ENCODE measurements around the gene ARL5A.

The ARL5A gene

GRCh38 chr2:151849413-151850010 lies 21.3 kb upstream of the ARL5A start:
- in situ Hi-C loops (cut with HindIII; ENCODE audit: low sequenced_read_pairs): no loop called here
- no peak for TF ChIP-seq CTCF (IDR thresholded peaks at IDR 0.05; ENCODE audit: low read depth, low read length)
- no peak for DNase-seq (ENCODE audit: low read depth, low spot score)
- no peak overlapping the region for H3K4me3 ChIP-seq (ENCODE audit: low read depth, low read length)

- no peak for DNase-seq (ENCODE audit: low read depth, low spot score)
- no peak overlapping the region for H3K4me3 ChIP-seq (ENCODE audit: low read depth, low read length)
- in situ Hi-C loops (cut with HindIII; ENCODE audit: low sequenced_read_pairs): no loop called here
- TF ChIP-seq CTCF (IDR thresholded peaks at IDR 0.05; ENCODE audit: low read depth, low read length): no peak
Measured at GRCh38 chr2:151845884-151846283, 17.7 kb upstream of the ARL5A start.

GRCh38 chr2:151845481-151845880 lies 17.3 kb upstream of the ARL5A start:
- no peak for TF ChIP-seq CTCF (IDR thresholded peaks at IDR 0.05; ENCODE audit: low read depth, low read length)
- no peak overlapping the region for H3K4me3 ChIP-seq (ENCODE audit: low read depth, low read length)
- in situ Hi-C loops (cut with HindIII; ENCODE audit: low sequenced_read_pairs): no loop called here
- no peak for DNase-seq (ENCODE audit: low read depth, low spot score)

GRCh38 chr2:151844211-151844896 lies 16.1 kb upstream of the ARL5A start:
- TF ChIP-seq CTCF (IDR thresholded peaks at IDR 0.05; ENCODE audit: low read depth, low read length): no peak
- no peak overlapping the region for H3K4me3 ChIP-seq (ENCODE audit: low read depth, low read length)
- no peak for DNase-seq (ENCODE audit: low read depth, low spot score)
- in situ Hi-C loops (cut with HindIII; ENCODE audit: low sequenced_read_pairs): no loop called here

GRCh38 chr2:151843691-151844061 lies 15.5 kb upstream of the ARL5A start:
- TF ChIP-seq CTCF (IDR thresholded peaks at IDR 0.05; ENCODE audit: low read depth, low read length): no peak
- DNase-seq (ENCODE audit: low read depth, low spot score): no peak
- in situ Hi-C loops (cut with HindIII; ENCODE audit: low sequenced_read_pairs): no loop called here

GRCh38 chr2:151842830-151843690 lies 14.8 kb upstream of the ARL5A start:
- no peak overlapping the region for H3K4me3 ChIP-seq (ENCODE audit: low read depth, low read length)
- DNase-seq (ENCODE audit: low read depth, low spot score): no peak
- in situ Hi-C loops (cut with HindIII; ENCODE audit: low sequenced_read_pairs): no loop called here
- no peak for TF ChIP-seq CTCF (IDR thresholded peaks at IDR 0.05; ENCODE audit: low read depth, low read length)

More at GRCh38 chr2:151843691-151844061, 15.5 kb upstream of the ARL5A start:
- H3K4me3 ChIP-seq (ENCODE audit: low read depth, low read length): no peak overlapping the region
